DOHH2 (cell line): ENCODE results near the gene PLA1A.
A peak's percentile ranks its signal among the peaks of the same experiment; 100 is the strongest.

Experiments
- H3F3A ChIP-seq: fragments of 200-600 bp; sonication (generic), shearing (Covaris generic); 2 replicates; pipeline ENCODE4 v1.6.0; 2016; ENCODE audit warnings: antibody characterized with exemption, mild to moderate bottlenecking; ENCODE audit not compliant: control insufficient read depth, insufficient read depth
- H3K27ac ChIP-seq: fragments of 200-600 bp; sonication (generic); 2 replicates; pipeline ENCODE4 v1.5.1; 2014; ENCODE audit warnings: low read depth, mild to moderate bottlenecking, low read length, moderate library complexity
- H3K27me3 ChIP-seq: fragments of 200-600 bp; sonication (generic); 2 replicates; pipeline ENCODE4 v1.6.1; 2014; ENCODE audit warnings: mild to moderate bottlenecking, low read length, mixed read lengths; ENCODE audit not compliant: control insufficient read depth
- H3K36me3 ChIP-seq: fragments of 200-600 bp; sonication (generic); 2 replicates; pipeline ENCODE4 v1.6.1; 2014; ENCODE audit warnings: mild to moderate bottlenecking, low read length, moderate library complexity, mixed read lengths; ENCODE audit not compliant: control insufficient read depth
- H3K4me1 ChIP-seq: fragments of 200-600 bp; sonication (generic); 2 replicates; pipeline ENCODE4 v1.6.1; 2014; ENCODE audit warnings: mild to moderate bottlenecking, low read length, mixed read lengths; ENCODE audit not compliant: control insufficient read depth
- H3K4me2 ChIP-seq: fragments of 200-600 bp; sonication (generic); 2 replicates; pipeline ENCODE4 v1.6.0; 2014; ENCODE audit warnings: mild to moderate bottlenecking, low read length, moderate library complexity
- H3K4me3 ChIP-seq: fragments of 200-600 bp; sonication (generic); 2 replicates; pipeline ENCODE4 v1.5.1; 2014; ENCODE audit warnings: mild to moderate bottlenecking, low read length, mixed read lengths
- H3K79me2 ChIP-seq: fragments of 200-600 bp; sonication (generic); 2 replicates; pipeline ENCODE4 v1.6.1; 2014; ENCODE audit warnings: mild to moderate bottlenecking, low read length, mixed read lengths; ENCODE audit not compliant: control insufficient read depth
- H3K9me2 ChIP-seq: fragments of 200-600 bp; sonication (generic); replicated peaks from 2 replicates; pipeline ENCODE4 v1.6.1; 2014; ENCODE audit warnings: mild to moderate bottlenecking, low read length, mixed read lengths; ENCODE audit not compliant: control insufficient read depth
- H3K9me3 ChIP-seq: fragments of 200-600 bp; sonication (generic); 2 replicates; pipeline ENCODE4 v1.6.1; 2014; ENCODE audit warnings: antibody characterized with exemption, low read length, mixed read lengths; ENCODE audit not compliant: control insufficient read depth, insufficient read depth
- H4K20me1 ChIP-seq: fragments of 200-600 bp; sonication (generic); 2 replicates; pipeline ENCODE4 v1.6.0; 2014; ENCODE audit warnings: low read depth, mild to moderate bottlenecking, antibody characterized with exemption, low read length, moderate library complexity; ENCODE audit not compliant: control insufficient read depth, insufficient read depth
- EZH2phosphoT487 ChIP-seq: fragments of 200-600 bp; sonication (generic); IDR thresholded peaks from 2 replicates; pipeline ENCODE4 v1.6.1; 2017; ENCODE audit warnings: borderline replicate concordance, mild to moderate bottlenecking, antibody characterized with exemption, low read length, moderate library complexity, mixed read lengths
- TF ChIP-seq, protein P1 (sequence below): fragments of 200-600 bp; sonication (generic); IDR thresholded peaks from one replicate; pipeline ENCODE4 v1.5.1; 2014; ENCODE audit warnings: antibody characterized with exemption, mild to moderate bottlenecking, low read depth, low read length; ENCODE audit not compliant: poor library complexity, severe bottlenecking

The PLA1A gene

DNA sequence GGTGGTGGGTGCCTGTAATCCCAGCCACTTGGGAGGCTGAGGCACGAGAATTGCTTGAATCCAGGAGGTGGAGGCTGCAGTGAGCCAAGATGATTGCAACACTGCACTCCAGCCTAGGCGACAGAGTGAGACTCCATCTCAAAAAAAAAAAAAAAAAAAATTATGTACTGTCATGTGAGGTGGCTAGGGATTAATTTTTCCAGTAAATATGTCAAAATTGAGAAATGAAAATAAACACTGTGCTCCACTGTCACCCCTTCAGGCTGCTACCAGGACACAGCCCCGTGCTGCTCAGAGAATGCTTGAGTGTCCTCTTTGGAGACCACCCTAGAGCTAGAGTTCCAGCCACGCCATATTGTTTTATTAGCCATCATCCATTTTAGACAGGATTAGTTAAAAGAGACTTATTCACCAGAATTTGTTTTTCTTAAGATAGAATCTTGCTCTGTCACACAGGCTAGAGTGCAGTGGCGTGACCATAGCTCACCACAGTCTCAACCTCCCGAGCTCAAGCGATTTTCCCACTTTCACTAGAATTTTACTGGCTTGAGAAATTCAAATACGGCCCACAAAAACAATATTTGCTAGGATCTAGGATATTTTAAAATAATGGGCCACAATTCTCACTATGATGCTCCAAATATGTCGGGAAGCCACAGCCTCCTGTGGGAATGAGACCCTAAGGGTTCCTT, 38.9 kb upstream of the PLA1A start:
- Histone ChIP-seq H3K79me2 (peaks cover 9% of the 10 kb centered on the region), H3K9me2 (no peaks in the 10 kb centered on the region), H4K20me1 (no peaks in the 10 kb centered on the region), H3K4me3 (peak overlapping the region; percentile 77), H3F3A (no peaks in the 10 kb centered on the region), H3K36me3 (peaks cover 22% of the 10 kb centered on the region), H3K9me3 (no peaks in the 10 kb centered on the region), H3K4me1 (peaks cover 69% of the 10 kb centered on the region), H3K4me2 (peak overlapping the region; percentile 76), H3K27ac (peak overlapping the region; percentile 34), H3K27me3 (no peaks in the 10 kb centered on the region)
- TF ChIP-seq EZH2phosphoT487, result no peak
- TF ChIP-seq, protein P1, sequence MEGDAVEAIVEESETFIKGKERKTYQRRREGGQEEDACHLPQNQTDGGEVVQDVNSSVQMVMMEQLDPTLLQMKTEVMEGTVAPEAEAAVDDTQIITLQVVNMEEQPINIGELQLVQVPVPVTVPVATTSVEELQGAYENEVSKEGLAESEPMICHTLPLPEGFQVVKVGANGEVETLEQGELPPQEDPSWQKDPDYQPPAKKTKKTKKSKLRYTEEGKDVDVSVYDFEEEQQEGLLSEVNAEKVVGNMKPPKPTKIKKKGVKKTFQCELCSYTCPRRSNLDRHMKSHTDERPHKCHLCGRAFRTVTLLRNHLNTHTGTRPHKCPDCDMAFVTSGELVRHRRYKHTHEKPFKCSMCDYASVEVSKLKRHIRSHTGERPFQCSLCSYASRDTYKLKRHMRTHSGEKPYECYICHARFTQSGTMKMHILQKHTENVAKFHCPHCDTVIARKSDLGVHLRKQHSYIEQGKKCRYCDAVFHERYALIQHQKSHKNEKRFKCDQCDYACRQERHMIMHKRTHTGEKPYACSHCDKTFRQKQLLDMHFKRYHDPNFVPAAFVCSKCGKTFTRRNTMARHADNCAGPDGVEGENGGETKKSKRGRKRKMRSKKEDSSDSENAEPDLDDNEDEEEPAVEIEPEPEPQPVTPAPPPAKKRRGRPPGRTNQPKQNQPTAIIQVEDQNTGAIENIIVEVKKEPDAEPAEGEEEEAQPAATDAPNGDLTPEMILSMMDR, result no peak

- Histone ChIP-seq H3K4me3 (peak within 1 kb of the TSS; percentile 77), H4K20me1 (no peaks in the 10 kb centered on the region), H3K4me2 (peak within 1 kb of the TSS; percentile 76), H3K27ac (peak within 1 kb of the TSS; percentile 34), H3K27me3 (no peaks in the 10 kb centered on the region), H3K9me2 (no peaks in the 10 kb centered on the region), H3K36me3 (peaks cover 22% of the 10 kb centered on the region), H3K4me1 (peaks cover 62% of the 10 kb centered on the region), H3K79me2 (peaks cover 9% of the 10 kb centered on the region), H3F3A (no peaks in the 10 kb centered on the region), H3K9me3 (no peaks in the 10 kb centered on the region)
- TF ChIP-seq, protein P1, result peak; percentile 68
- no peak for TF ChIP-seq EZH2phosphoT487
Observed at GRCh38 chr3:119559441-119559963, 38.2 kb upstream of the PLA1A start, which contains the start of gene CD80. Gene CD80, minus strand, starts transcription at chr3:119559614. Its CDS starts 1,886 bp downstream, at chr3:119557728.

DNA sequence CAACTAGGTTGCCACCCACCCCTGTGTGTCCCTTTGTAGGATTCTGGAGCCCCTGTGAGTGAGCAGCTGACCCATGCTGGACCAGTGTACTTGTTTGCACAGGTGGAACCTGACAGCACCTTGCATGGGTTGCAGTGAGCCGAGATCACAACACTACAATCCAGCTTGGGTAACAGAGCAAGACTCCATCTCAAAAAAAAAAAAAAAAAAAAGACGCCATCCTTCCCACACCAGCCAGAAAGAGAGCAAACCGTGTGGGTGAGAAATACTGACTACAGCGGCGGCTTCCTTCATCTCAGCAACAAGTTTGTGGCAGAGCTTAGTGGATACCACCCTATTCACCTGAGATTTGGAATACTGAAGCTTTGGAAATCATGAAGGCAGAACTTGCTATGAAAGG, 37.5 kb upstream of the PLA1A start:
- Histone ChIP-seq H3K79me2 (peaks cover 9% of the 10 kb centered on the region), H3K27me3 (no peaks in the 10 kb centered on the region), H3K4me2 (peak overlapping the region; percentile 76), H3K9me2 (no peaks in the 10 kb centered on the region), H3K9me3 (no peaks in the 10 kb centered on the region), H3K36me3 (peaks cover 22% of the 10 kb centered on the region), H3K27ac (no peak overlapping the region), H3K4me1 (peaks cover 55% of the 10 kb centered on the region), H4K20me1 (no peaks in the 10 kb centered on the region), H3F3A (no peaks in the 10 kb centered on the region), H3K4me3 (peak overlapping the region; percentile 77; the same call in 1 of the 2 replicates)
- no peak for TF ChIP-seq EZH2phosphoT487
- TF ChIP-seq, protein P1, result no peak
